Tibial artery (tissue), 4 donors: ENCODE results near the gene CBX2.

Experiments used
- DNase-seq, 2 donors: peaks; one replicate each; pipeline ENCODE4 v3.0.0-alpha.2; 2019
- H3K27ac ChIP-seq, 2 donors: fragments of 200-600 bp; sonication (generic) in 1 of 2; 1 replicate in 1 of 2; 2 replicates in 1 of 2; pipeline ENCODE4 v1.5.1; 2018 to 2019; ENCODE audit warnings: mild to moderate bottlenecking in 1 of 2
- H3K27me3 ChIP-seq, 2 donors: fragments of 200-600 bp; sonication (generic) in 1 of 2; one replicate each; pipeline versions ENCODE4 v1.5.1 to v1.6.0; 2016 to 2019
- H3K36me3 ChIP-seq, 3 donors: fragments of 200-600 bp; sonication (generic) in 2 of 3; one replicate each; pipeline ENCODE4 v1.5.1; 2016 to 2019; ENCODE audit warnings: mild to moderate bottlenecking in 2 of 3
- H3K4me1 ChIP-seq, 4 donors: fragments of 200-600 bp; sonication (generic) in 2 of 4; 1 replicate in 3 of 4; 2 replicates in 1 of 4; pipeline ENCODE4 v1.5.1; 2016 to 2019
- H3K4me3 ChIP-seq, 2 donors: fragments of 200-600 bp; sonication (generic) in 1 of 2; 1 replicate in 1 of 2; 2 replicates in 1 of 2; pipeline ENCODE4 v1.5.1; 2018 to 2019; ENCODE audit warnings: mild to moderate bottlenecking in 2 of 2
- H3K9me3 ChIP-seq, 3 donors: fragments of 200-600 bp; sonication (generic) in 1 of 3; one replicate each; pipeline ENCODE4 v1.5.1; 2016 to 2019
- CTCF ChIP-seq, 2 experiments: fragments of 200-600 bp in 1 of 2; fragments of 450-650 bp in 1 of 2; IDR thresholded peaks; one replicate each; pipeline ENCODE4 v1.5.1; 2017 to 2019; ENCODE audit warnings: antibody characterized with exemption in 2 of 2, mild to moderate bottlenecking in 1 of 2, moderate library complexity in 1 of 2
- intact Hi-C: fragments of 100-400 bp; cut with DNase I; formaldehyde crosslinking; loops from one replicate; pipeline ENCODE4 v1.15.0; 2023; ENCODE audit warnings: low total_unique reads

Gene CBX2

DNA sequence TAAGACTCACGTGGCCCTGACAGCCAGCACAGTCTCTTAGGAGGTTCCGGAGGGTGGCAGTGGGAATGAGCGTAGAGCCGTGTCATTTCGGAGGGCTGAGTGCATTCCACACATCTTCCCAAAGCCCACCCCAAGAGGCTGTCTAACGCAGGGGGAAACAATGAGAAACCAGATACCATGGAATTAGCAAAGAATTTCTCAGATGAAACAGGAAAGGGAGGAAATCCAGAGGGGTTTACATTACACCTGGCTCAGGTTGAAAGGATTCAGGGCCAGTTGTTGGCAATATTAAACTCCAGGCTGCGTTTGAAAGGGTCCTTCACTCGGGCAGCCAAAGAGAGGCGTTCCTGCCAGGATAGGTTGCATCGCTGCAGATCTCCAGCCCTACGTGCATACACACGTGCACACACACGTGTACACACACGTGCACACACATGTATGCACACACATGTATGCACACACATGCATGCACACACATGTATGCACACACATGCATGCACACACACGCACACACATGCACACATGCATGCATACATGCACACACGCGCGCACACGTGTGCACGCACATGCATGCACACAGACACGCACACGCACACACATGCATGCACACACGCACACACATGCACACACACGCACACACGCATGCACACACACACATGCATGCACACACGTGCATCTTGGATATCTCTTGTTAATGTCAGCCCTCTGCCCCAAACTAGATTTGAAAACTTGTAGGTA lies 49.1 kb downstream of the CBX2 start:
- TF ChIP-seq CTCF (IDR thresholded peaks at IDR 0.05) = no peak
- H3K4me3 ChIP-seq = no peak overlapping the region
- no peak for DNase-seq
- H3K27me3 ChIP-seq = peaks cover 0 to 26% of the 10 kb centered on the region in 2 donors
- H3K9me3 ChIP-seq = no peaks in the 10 kb centered on the region
- no peaks in the 10 kb centered on the region for H3K36me3 ChIP-seq
- intact Hi-C loops = no loop called here
- peaks cover 2 to 10% (median 7%) of the 10 kb centered on the region in 4 donors for H3K4me1 ChIP-seq
- H3K27ac ChIP-seq = no peak overlapping the region

DNA sequence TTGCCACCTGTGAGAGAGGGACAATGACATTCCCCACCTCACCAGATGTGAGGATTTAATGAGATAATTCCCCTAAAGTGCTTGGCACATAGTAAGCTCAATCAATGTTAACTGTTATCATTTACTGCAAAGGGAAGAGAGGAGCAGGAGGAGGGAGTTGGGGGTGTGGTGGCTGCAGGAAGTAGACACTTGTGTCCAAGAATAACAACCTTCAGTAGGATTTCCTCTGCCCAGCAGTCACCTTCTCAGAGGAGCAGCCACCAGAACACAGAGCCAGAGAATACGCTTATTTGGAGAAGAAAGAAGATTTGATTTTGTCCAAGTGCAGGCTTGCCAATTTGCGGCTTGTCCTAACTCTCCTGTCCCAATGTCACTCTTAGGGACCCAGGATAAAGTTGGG lies 51.1 kb downstream of the CBX2 start:
- intact Hi-C loops = no loop called here
- Histone ChIP-seq H3K9me3 (no peaks in the 10 kb centered on the region), H3K27me3 (peaks cover 0 to 41% of the 10 kb centered on the region in 2 donors), H3K27ac (no peak overlapping the region), H3K4me1 (peaks cover 7 to 21% (median 18%) of the 10 kb centered on the region in 4 donors), H3K36me3 (peaks cover 6 to 8% (median 6%) of the 10 kb centered on the region in 3 donors), H3K4me3 (no peak overlapping the region)
- no peak for TF ChIP-seq CTCF (IDR thresholded peaks at IDR 0.05)
- DNase-seq = no peak

DNA sequence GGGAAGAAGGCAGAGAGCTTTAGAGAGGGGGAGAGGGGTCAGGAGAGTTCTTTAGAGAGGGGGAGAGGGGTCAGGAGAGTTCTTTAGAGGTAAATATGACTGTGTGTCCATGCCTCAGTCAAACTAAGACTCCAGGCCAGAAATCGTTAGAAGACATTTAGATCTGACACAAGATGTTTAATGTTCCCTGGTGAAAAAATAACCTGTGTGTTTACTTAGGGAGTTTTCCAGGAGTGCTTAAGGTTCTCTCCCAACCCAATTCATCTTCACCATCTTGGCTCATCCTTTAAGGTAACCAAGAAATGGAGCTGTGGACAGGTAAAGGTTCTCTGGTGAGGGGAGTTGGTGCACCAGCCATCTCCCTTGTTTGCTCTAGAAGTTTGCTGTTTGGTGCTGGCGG lies 51.5 kb downstream of the CBX2 start:
- Histone ChIP-seq H3K4me3 (no peak overlapping the region), H3K27ac (no peak overlapping the region), H3K4me1 (peaks cover 7 to 21% (median 18%) of the 10 kb centered on the region in 4 donors), H3K9me3 (no peaks in the 10 kb centered on the region), H3K27me3 (peaks cover 0 to 42% of the 10 kb centered on the region in 2 donors), H3K36me3 (peaks cover 11 to 12% (median 11%) of the 10 kb centered on the region in 3 donors)
- DNase-seq = no peak
- TF ChIP-seq CTCF (IDR thresholded peaks at IDR 0.05) = no peak
- intact Hi-C loops = no loop called here

- H3K36me3 ChIP-seq = peaks cover 19 to 21% (median 19%) of the 10 kb centered on the region in 3 donors
- no peak for TF ChIP-seq CTCF (IDR thresholded peaks at IDR 0.05)
- peaks cover 0 to 44% of the 10 kb centered on the region in 2 donors for H3K27me3 ChIP-seq
- intact Hi-C loops = no loop called here
- H3K4me1 ChIP-seq = peaks cover 7 to 21% (median 18%) of the 10 kb centered on the region in 4 donors
- H3K4me3 ChIP-seq = no peak overlapping the region
- H3K9me3 ChIP-seq = no peaks in the 10 kb centered on the region
- H3K27ac ChIP-seq = no peak overlapping the region
- no peak for DNase-seq
Measured at GRCh38 chr17:79830303-79830702, 52.4 kb downstream of the CBX2 start.

DNA sequence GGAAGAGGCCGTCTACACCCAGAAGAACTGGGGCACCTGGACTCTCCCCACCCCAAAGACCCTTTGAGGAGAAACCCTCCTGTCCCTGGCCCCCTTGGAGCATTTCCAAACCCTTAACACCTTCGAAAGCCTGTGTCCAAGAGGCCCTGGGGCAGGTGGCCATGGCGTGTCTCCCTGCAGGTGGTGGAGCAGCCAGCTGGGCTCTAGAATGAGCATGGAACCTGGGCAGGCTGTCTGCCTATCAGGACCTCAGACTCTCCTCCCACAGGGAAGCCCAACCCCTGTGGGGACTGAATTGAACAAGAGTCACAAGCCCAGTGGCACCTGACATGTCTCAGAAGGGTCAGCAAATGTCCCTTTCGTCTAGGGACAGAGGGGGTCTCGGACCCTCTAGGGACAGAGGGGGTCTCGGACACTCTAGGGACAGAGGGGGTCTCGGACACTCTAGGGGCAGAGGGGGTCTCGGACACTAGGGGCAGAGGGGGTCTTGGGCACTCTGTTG lies 52.9 kb downstream of the CBX2 start:
- intact Hi-C loops = no loop called here
- H3K4me3 ChIP-seq = no peak overlapping the region
- H3K27me3 ChIP-seq = peaks cover 0 to 44% of the 10 kb centered on the region in 2 donors
- TF ChIP-seq CTCF (IDR thresholded peaks at IDR 0.05) = no peak
- H3K36me3 ChIP-seq = peaks cover 21 to 23% (median 22%) of the 10 kb centered on the region in 3 donors
- DNase-seq = no peak
- H3K4me1 ChIP-seq = peaks cover 7 to 22% (median 19%) of the 10 kb centered on the region in 4 donors
- H3K9me3 ChIP-seq = no peaks in the 10 kb centered on the region
- no peak overlapping the region for H3K27ac ChIP-seq
